ENCODE measurements around the gene TLNRD1.

DNA sequence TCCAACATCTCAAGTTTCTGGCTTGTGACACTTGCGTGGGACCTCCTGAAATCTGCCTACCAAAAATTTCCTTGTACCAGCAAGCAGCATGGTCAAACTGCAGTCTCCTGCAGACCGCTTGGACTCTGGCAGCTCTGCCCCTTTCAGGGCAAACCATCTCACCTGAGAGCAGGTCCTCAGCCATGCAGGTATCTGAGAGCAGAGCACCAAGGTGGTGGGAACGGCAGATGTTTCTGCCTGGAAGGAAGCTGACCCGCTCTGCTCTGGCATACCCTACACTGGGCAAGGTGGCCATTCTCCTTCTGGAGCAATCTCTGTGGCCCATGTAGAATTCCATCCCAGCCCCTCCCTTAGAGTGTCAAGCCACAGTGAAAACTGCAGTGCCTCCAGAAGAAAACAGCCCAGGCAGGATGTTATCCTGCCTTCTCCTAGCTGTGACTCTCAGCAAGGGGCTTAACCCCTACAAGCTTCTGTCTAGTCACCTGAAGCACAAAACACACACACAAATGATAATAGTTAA, 32.7 kb upstream of the TLNRD1 start:
- TF ChIP-seq, protein P1, sequence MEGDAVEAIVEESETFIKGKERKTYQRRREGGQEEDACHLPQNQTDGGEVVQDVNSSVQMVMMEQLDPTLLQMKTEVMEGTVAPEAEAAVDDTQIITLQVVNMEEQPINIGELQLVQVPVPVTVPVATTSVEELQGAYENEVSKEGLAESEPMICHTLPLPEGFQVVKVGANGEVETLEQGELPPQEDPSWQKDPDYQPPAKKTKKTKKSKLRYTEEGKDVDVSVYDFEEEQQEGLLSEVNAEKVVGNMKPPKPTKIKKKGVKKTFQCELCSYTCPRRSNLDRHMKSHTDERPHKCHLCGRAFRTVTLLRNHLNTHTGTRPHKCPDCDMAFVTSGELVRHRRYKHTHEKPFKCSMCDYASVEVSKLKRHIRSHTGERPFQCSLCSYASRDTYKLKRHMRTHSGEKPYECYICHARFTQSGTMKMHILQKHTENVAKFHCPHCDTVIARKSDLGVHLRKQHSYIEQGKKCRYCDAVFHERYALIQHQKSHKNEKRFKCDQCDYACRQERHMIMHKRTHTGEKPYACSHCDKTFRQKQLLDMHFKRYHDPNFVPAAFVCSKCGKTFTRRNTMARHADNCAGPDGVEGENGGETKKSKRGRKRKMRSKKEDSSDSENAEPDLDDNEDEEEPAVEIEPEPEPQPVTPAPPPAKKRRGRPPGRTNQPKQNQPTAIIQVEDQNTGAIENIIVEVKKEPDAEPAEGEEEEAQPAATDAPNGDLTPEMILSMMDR (IDR thresholded peaks at IDR 0.05): no peak
- TF ChIP-seq EP300 (IDR thresholded peaks at IDR 0.05): no peak

Data from gastroesophageal sphincter (tissue), 3 donors.